Ishikawa (cell line): Measurements from ENCODE around the gene TMEM184B.

Experiments
- CEBPB ChIP-seq: IDR thresholded peaks from 2 replicates; pipeline ENCODE4 v1.6.1; 2012
- CREB1 ChIP-seq: IDR thresholded peaks from 2 replicates; pipeline ENCODE4 v1.6.1; 2012; ENCODE audit warnings: low read depth
- EGR1 ChIP-seq: IDR thresholded peaks from 2 replicates; pipeline ENCODE4 v1.6.1; 2012
- EP300 ChIP-seq: IDR thresholded peaks from 2 replicates; pipeline ENCODE4 v1.6.1; 2012; ENCODE audit warnings: borderline replicate concordance
- FOXM1 ChIP-seq: IDR thresholded peaks from 2 replicates; pipeline ENCODE4 v1.6.1; 2012; ENCODE audit warnings: low read depth, borderline replicate concordance
- NFIC ChIP-seq: IDR thresholded peaks from 2 replicates; pipeline ENCODE4 v1.6.1; 2012
- RAD21 ChIP-seq: IDR thresholded peaks from 2 replicates; pipeline ENCODE4 v1.6.1; 2012; ENCODE audit warnings: low read depth
- TAF1 ChIP-seq: IDR thresholded peaks from 2 replicates; pipeline ENCODE4 v1.6.1; 2012; ENCODE audit warnings: low read depth, mild to moderate bottlenecking
- TCF12 ChIP-seq: IDR thresholded peaks from 2 replicates; pipeline ENCODE4 v1.6.1; 2012; ENCODE audit warnings: low read depth
- TEAD4 ChIP-seq: IDR thresholded peaks from 2 replicates; pipeline ENCODE4 v1.6.1; 2012
- YY1 ChIP-seq: IDR thresholded peaks from 2 replicates; pipeline ENCODE4 v1.6.1; 2012; ENCODE audit warnings: low read depth
- ZBTB7A ChIP-seq: IDR thresholded peaks from 2 replicates; pipeline ENCODE4 v1.6.1; 2012; ENCODE audit warnings: low read depth
- TF ChIP-seq, protein P1 (sequence below): IDR thresholded peaks from 2 replicates; pipeline ENCODE4 v1.6.1; 2012
- TF ChIP-seq, protein P2 (sequence below): IDR thresholded peaks from 2 replicates; pipeline ENCODE4 v1.6.1; 2012
- TF ChIP-seq, protein P3 (sequence below): IDR thresholded peaks from 2 replicates; pipeline ENCODE4 v1.6.1; 2012; ENCODE audit warnings: low read depth, mild to moderate bottlenecking

Gene TMEM184B

DNA sequence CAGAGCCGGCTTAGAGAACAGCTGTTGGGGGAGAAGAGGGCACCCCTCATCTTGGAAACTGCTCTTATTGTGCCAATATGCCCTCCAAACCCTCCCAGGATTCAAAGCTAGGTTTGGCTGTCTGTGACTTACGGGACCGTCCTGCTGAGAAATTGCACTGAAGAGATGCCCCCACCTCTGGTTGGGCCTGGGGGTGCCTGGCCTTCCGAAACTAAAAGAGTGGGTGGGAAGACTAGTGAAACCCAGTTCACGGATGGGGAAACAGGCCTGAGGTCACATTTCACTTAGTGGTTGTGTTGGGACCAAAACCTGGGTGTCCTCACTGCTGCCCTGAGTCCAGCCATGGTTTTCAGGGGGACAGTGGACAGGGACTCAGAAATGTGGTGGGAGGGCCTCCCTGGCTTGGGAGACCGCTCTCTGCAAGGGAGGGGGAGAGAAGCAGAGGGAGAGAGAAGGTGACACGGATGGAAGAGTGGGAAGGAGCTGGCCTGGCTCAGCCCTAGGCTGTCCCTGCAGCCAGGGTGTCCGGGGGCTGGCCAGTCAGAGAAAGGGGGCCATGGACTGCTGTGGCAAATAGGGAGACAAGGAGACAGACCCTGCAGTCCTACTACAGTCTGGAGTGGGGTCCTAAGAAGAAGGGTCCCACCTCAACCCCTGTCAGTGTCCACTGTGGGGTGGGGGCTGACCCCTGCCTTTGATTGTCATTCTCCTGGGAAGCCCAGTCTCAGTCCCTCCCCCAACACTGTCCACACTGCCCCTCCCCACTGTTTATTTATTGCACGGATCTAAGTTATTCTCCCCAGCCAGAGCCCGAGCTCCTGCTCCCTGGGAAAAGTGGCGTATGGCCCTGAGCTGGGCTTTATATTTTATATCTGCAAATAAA is 57.4 kb downstream of the TMEM184B start:
- TF ChIP-seq EGR1, result no peak
- TF ChIP-seq CREB1, result no peak
- TF ChIP-seq, protein P1, sequence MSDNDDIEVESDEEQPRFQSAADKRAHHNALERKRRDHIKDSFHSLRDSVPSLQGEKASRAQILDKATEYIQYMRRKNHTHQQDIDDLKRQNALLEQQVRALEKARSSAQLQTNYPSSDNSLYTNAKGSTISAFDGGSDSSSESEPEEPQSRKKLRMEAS, result no peak
- TF ChIP-seq FOXM1, result no peak
- TF ChIP-seq RAD21, result no peak
- TF ChIP-seq, protein P2, sequence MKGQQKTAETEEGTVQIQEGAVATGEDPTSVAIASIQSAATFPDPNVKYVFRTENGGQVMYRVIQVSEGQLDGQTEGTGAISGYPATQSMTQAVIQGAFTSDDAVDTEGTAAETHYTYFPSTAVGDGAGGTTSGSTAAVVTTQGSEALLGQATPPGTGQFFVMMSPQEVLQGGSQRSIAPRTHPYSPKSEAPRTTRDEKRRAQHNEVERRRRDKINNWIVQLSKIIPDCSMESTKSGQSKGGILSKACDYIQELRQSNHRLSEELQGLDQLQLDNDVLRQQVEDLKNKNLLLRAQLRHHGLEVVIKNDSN, result no peak
- TF ChIP-seq, protein P3, sequence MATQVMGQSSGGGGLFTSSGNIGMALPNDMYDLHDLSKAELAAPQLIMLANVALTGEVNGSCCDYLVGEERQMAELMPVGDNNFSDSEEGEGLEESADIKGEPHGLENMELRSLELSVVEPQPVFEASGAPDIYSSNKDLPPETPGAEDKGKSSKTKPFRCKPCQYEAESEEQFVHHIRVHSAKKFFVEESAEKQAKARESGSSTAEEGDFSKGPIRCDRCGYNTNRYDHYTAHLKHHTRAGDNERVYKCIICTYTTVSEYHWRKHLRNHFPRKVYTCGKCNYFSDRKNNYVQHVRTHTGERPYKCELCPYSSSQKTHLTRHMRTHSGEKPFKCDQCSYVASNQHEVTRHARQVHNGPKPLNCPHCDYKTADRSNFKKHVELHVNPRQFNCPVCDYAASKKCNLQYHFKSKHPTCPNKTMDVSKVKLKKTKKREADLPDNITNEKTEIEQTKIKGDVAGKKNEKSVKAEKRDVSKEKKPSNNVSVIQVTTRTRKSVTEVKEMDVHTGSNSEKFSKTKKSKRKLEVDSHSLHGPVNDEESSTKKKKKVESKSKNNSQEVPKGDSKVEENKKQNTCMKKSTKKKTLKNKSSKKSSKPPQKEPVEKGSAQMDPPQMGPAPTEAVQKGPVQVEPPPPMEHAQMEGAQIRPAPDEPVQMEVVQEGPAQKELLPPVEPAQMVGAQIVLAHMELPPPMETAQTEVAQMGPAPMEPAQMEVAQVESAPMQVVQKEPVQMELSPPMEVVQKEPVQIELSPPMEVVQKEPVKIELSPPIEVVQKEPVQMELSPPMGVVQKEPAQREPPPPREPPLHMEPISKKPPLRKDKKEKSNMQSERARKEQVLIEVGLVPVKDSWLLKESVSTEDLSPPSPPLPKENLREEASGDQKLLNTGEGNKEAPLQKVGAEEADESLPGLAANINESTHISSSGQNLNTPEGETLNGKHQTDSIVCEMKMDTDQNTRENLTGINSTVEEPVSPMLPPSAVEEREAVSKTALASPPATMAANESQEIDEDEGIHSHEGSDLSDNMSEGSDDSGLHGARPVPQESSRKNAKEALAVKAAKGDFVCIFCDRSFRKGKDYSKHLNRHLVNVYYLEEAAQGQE, result no peak
- no peak for TF ChIP-seq CEBPB
- TF ChIP-seq EP300, result no peak
- no peak for TF ChIP-seq TCF12
- no peak for TF ChIP-seq TAF1
- no peak for TF ChIP-seq YY1
- no peak for TF ChIP-seq NFIC
- TF ChIP-seq TEAD4, result no peak
- no peak for TF ChIP-seq ZBTB7A

DNA sequence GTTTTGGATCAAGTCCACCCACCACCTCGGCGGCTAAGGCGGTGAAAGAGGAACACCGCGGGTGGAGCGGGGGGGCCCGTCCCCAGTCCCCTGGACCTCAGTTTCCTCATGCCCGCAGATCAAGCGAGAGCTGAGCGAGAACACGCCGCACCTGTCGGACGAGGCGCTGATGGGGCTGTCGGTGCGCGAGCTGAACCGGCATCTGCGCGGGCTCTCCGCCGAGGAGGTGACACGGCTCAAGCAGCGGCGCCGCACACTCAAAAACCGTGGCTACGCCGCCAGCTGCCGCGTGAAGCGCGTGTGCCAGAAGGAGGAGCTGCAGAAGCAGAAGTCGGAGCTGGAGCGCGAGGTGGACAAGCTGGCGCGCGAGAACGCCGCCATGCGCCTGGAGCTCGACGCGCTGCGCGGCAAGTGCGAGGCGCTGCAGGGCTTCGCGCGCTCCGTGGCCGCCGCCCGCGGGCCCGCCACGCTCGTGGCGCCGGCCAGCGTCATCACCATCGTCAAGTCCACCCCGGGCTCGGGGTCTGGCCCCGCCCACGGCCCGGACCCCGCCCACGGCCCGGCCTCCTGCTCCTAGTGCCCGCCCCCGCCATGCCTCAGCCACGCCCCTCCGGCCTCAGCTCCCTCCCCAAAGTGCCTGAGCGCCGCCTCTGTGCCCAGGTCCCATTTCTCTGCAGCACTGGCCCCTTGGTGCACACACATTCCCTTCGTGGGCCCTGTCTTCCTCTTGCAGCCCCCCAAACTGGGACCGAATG is 58.3 kb downstream of the TMEM184B start:
- TF ChIP-seq CEBPB, result no peak
- TF ChIP-seq, protein P2, result no peak
- TF ChIP-seq, protein P1, result peak; percentile 52; the same call in 1 of the 2 replicates
- TF ChIP-seq, protein P3, result no peak

DNA sequence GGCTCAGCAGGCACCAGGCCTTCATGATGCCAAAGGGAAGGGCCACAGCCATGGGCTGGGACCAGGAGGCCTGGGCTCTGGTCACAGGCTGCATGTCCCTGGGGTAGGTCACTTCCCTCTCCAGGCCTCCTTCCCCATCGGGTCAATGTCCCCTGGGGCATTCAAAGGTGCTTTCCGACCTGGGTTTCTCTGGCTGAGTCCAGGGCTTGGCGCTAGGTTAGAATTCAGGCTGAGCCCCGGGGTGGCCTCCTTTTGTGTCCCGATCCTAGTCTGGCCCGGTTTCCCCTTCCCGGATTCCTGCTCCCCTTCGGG is 58.9 kb downstream of the TMEM184B start:
- no peak for TF ChIP-seq NFIC
- TF ChIP-seq, protein P2, result no peak

DNA sequence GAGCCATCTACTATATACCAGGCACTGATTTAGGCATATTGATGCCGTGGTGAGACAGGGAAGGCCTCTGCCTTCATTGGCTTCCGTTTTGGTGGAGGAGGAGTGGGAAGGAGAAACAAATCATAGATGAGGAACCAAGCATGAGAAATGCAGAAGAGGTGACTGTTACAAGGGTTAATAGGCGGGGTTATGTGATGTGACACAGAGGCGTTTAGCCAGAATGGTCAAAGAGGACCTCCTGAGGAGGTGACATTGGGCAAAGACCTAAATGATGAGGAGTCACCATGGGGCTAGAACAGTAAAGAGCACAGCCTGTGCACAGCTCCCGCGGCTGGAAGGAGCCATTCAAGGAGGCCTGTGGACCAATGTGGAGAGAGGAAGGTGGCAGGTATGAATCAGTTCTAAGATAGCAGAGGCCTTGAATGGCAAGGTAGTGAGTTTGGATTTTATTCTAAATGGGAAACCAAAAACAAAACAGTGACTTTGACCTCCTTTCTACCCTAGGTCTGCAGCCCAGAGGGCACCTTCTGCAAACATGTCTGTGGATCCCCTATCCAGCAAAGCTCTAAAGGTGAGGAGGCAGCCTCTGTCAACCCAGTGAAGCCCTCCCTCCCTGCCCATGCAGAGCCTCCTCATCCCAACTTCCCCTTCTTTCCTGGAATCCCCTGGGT is 59.4 kb downstream of the TMEM184B start:
- TF ChIP-seq CEBPB, result no peak
- no peak for TF ChIP-seq EP300
- TF ChIP-seq YY1, result no peak
- TF ChIP-seq CREB1, result no peak

DNA sequence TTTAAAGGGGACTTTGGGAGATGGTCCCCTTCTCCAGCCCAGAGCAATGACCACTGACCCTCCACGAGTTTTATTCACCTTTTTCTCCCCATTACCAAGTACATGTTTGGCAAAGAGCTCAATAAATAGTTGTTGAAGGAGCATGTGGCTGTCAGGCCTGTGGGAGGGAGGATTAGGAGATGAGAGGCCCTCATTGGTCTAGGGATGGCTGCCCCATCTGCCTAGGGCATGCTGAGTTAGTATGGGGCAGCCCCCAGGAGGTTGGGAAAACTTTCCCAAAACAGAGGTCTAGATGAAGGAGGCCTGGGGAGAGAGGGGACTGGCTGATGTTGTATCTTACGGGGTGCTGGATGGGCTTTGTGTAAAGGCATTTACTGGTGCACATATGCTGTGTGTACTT is 60.4 kb downstream of the TMEM184B start:
- TF ChIP-seq CREB1 (no peak), TCF12 (no peak), ZBTB7A (no peak), CEBPB (no peak)

DNA sequence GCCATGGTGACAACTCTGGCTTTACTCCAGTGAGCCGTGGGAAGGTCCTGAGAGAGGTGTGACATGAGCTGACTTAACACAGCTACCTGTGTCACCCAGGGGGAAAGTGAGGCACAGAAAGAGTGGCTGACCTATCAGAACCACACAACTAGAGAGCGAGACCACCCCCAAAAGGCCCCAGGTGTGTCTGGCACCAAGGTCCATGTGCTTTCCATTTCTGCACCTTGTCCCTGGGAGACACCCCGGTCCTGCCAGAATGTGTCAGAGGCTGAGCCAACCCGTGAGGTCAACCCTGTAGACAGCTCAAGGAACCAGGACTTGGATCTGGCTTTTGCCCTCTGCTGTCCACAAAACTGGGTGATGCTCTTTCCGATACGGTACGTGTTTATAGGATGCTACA is 61.3 kb downstream of the TMEM184B start:
- no peak for TF ChIP-seq RAD21
- TF ChIP-seq, protein P3, result no peak
- no peak for TF ChIP-seq CEBPB
- TF ChIP-seq TEAD4, result no peak
- no peak for TF ChIP-seq NFIC
- no peak for TF ChIP-seq YY1
